Karpas-422 (cell line): Measurements from ENCODE around the gene CWC22. TPM values are rescaled to one million over a fixed set of nuclear protein-coding genes. Genes with fewer than 3 reads are reported as not detected.

Source experiments
- DNase-seq: peaks from one replicate; pipeline ENCODE4 v3.0.0-alpha.2; 2015
- H2AFZ ChIP-seq: fragments of 200-600 bp; sonication (generic); 2 replicates; pipeline ENCODE4 v1.6.1; 2014; ENCODE audit warnings: antibody characterized with exemption, low read length, mixed read lengths
- H3K27ac ChIP-seq: fragments of 200-600 bp; sonication (generic); 2 replicates; pipeline ENCODE4 v1.5.1; 2014; ENCODE audit warnings: mild to moderate bottlenecking, low read length, moderate library complexity
- H3K27me3 ChIP-seq: fragments of 200-600 bp; sonication (generic); 2 replicates; pipeline ENCODE4 v1.6.1; 2014; ENCODE audit warnings: low read length, mixed read lengths
- H3K36me3 ChIP-seq: fragments of 200-600 bp; sonication (generic); 2 replicates; pipeline ENCODE4 v1.6.1; 2014; ENCODE audit warnings: low read length, mixed read lengths; ENCODE audit not compliant: insufficient read depth
- H3K4me1 ChIP-seq: fragments of 200-600 bp; sonication (generic); 2 replicates; pipeline ENCODE4 v1.6.1; 2014; ENCODE audit warnings: mild to moderate bottlenecking, low read length, mixed read lengths
- H3K4me2 ChIP-seq: fragments of 200-600 bp; sonication (generic); 2 replicates; pipeline ENCODE4 v1.6.1; 2014; ENCODE audit warnings: low read length, low read depth, mild to moderate bottlenecking; ENCODE audit not compliant: poor library complexity, severe bottlenecking
- H3K4me3 ChIP-seq: fragments of 200-600 bp; sonication (generic); 2 replicates; pipeline ENCODE4 v1.5.1; 2014; ENCODE audit warnings: mild to moderate bottlenecking, antibody characterized with exemption, low read length, mixed read lengths
- H3K79me2 ChIP-seq: fragments of 200-600 bp; sonication (generic); 2 replicates; pipeline ENCODE4 v1.6.1; 2014; ENCODE audit warnings: mild to moderate bottlenecking, low read length, mixed read lengths
- H3K9ac ChIP-seq: fragments of 200-600 bp; sonication (generic); 2 replicates; pipeline ENCODE4 v1.6.0; 2014; ENCODE audit warnings: low read length
- H3K9me2 ChIP-seq: fragments of 200-600 bp; sonication (generic), shearing (Covaris generic); replicated peaks from 2 replicates; pipeline ENCODE4 v1.6.0; 2014; ENCODE audit warnings: mild to moderate bottlenecking, low read length, moderate library complexity; ENCODE audit not compliant: insufficient read depth
- H3K9me3 ChIP-seq: fragments of 300-700, 200-600 bp; sonication (generic); 2 replicates; pipeline ENCODE4 v1.6.1; 2014; ENCODE audit warnings: low read length, mixed read lengths
- H4K20me1 ChIP-seq: fragments of 200-600 bp; sonication (generic); 2 replicates; pipeline ENCODE4 v1.6.1; 2014; ENCODE audit warnings: mild to moderate bottlenecking, antibody characterized with exemption, low read length, low read depth; ENCODE audit not compliant: insufficient read depth
- total RNA-seq: library from RNA; depleted of rRNA; stranded (reverse); fragments of >200 nt; shearing (Covaris generic); gene quantifications from 2 replicates; pipeline ENCODE4 v1.2.3, GENCODE V29; 2014; ENCODE audit warnings: low replicate concordance

Gene CWC22
- total RNA-seq, 1 experiment from 2014 or later: 23.7 TPM

DNA sequence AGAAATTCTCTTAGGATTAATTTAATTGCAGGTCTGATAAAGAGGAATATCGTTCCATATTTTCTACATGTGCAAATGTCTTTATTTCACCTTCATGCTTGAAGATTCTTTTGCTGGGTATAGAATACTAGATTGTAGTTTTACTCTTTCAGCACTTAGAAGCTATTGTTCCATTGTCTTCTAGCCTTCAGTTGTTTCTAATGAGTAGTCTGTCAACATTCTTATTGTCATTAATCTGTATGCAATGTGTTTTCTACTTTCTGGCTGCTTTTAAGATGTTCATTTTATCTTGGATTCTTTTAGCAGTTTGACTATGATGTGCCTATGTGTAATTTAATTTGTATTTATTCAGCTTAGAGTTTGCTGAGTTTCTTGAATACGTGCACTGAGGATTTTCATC lies 81.4 kb downstream of the CWC22 start:
- Histone ChIP-seq H3K36me3 (0 out of 2 replicates have a peak, but pooled peaks cover 7% of the 10 kb centered on the region), H2AFZ (no peak overlapping the region), H3K4me3 (no peak overlapping the region), H3K79me2 (no peaks in the 10 kb centered on the region), H3K9me2 (no peaks in the 10 kb centered on the region), H4K20me1 (no peaks in the 10 kb centered on the region), H3K27ac (no peak overlapping the region), H3K27me3 (no peaks in the 10 kb centered on the region), H3K9me3 (peaks cover 4% of the 10 kb centered on the region; the same call in 1 of the 2 replicates), H3K9ac (no peak overlapping the region), H3K4me2 (no peak overlapping the region), H3K4me1 (no peaks in the 10 kb centered on the region)
- DNase-seq: no peak

DNA sequence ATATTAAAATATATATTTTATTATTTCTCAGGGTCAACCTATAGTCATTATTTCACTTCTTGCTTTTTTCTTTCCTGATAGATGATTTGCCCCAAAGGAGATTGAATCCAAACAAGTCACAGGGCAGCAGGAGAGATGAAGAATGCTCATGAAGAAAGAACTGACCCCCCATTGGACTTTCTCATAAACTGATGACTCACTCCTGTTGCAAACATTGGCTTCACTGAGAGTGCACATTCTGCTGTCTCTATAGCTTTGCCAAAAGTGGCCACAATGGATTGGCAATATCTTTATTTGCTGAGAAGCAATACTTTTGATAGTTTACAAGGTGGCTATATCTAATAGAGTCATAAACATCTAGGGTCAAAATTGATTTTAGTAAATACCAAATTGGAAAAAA lies 89.8 kb downstream of the CWC22 start:
- no peak overlapping the region for H2AFZ ChIP-seq
- H3K9me3 ChIP-seq: no peaks in the 10 kb centered on the region
- no peak overlapping the region for H3K4me2 ChIP-seq

DNA sequence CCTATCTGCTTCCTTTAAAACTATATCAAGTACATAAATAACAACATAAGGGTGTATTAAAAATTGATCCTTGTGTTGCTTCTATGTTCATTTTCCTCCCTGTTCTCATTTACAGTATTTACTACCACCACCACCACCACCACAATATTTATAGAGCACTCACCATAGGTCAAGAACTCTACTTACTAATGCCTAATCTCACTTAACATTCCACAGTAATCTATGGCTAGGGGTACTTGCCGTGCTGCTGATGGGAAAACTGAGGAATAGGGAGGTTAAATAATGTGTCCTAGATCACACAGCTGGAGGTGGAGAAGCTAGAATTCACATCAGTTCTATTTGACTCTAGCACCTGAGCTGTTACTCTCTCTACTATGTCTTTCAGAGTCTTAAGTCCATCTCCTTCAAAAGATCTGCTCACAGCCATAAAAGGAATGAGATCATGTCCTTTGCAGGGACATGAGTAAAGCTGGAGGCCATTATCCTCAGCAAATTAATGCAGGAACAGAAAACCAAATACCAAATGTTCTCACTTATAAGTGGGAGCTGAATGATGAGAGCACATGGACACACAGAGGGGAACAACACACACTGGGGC lies 91.6 kb downstream of the CWC22 start:
- H3K9ac ChIP-seq: no peak overlapping the region
- H3K4me3 ChIP-seq: no peak overlapping the region
- no peaks in the 10 kb centered on the region for H3K36me3 ChIP-seq
- no peak overlapping the region for H3K27ac ChIP-seq
- H3K27me3 ChIP-seq: no peaks in the 10 kb centered on the region
- H4K20me1 ChIP-seq: 0 out of 2 replicates have a peak, but pooled peaks cover 2% of the 10 kb centered on the region
- no peaks in the 10 kb centered on the region for H3K9me2 ChIP-seq
- no peak overlapping the region for H2AFZ ChIP-seq
- H3K4me2 ChIP-seq: no peak overlapping the region
- no peaks in the 10 kb centered on the region for H3K4me1 ChIP-seq
- no peak for DNase-seq
- no peaks in the 10 kb centered on the region for H3K79me2 ChIP-seq
- no peaks in the 10 kb centered on the region for H3K9me3 ChIP-seq

More for the DNA sequence above, 89.8 kb downstream of the CWC22 start:
- H3K27me3 ChIP-seq: no peaks in the 10 kb centered on the region
- no peaks in the 10 kb centered on the region for H3K9me2 ChIP-seq
- DNase-seq: no peak
- no peak overlapping the region for H3K4me3 ChIP-seq
- no peaks in the 10 kb centered on the region for H3K79me2 ChIP-seq
- no peaks in the 10 kb centered on the region for H3K4me1 ChIP-seq
- no peak overlapping the region for H3K27ac ChIP-seq
- H4K20me1 ChIP-seq: 0 out of 2 replicates have a peak, but pooled peaks cover 2% of the 10 kb centered on the region
- H3K36me3 ChIP-seq: no peaks in the 10 kb centered on the region
- H3K9ac ChIP-seq: no peak overlapping the region

DNA sequence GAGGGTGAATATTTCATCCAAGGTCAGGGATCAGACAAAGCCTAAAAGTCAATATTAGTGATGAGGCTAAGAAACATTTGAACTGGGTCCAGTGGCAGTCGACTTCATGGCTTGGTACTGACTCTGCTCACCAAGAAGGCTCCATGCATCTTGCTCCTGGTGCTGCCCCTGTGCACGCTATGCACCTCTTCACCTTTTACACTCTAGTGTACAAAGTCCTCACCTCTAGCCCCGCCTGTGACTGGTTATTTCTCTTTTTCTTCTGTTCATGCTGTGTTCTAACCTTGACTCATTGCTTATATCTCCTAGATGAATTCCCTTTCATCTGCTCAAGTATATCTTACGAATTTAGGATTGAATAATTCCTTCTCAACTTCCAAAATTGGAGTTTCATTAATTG lies 93.3 kb downstream of the CWC22 start:
- Histone ChIP-seq H3K4me1 (no peaks in the 10 kb centered on the region), H3K4me2 (no peak overlapping the region), H3K4me3 (no peak overlapping the region), H3K36me3 (no peaks in the 10 kb centered on the region), H3K79me2 (no peaks in the 10 kb centered on the region), H2AFZ (no peak overlapping the region), H4K20me1 (0 out of 2 replicates have a peak, but pooled peaks cover 2% of the 10 kb centered on the region), H3K27me3 (no peaks in the 10 kb centered on the region), H3K27ac (no peak overlapping the region), H3K9me3 (no peaks in the 10 kb centered on the region), H3K9ac (no peak overlapping the region), H3K9me2 (no peaks in the 10 kb centered on the region)
- no peak for DNase-seq

GRCh38 chr2:179911569-179911968 lies 95.5 kb downstream of the CWC22 start:
- no peak overlapping the region for H3K4me2 ChIP-seq
- H3K9ac ChIP-seq: no peak overlapping the region
- no peak overlapping the region for H3K27ac ChIP-seq
- H3K4me3 ChIP-seq: no peak overlapping the region
- H2AFZ ChIP-seq: no peak overlapping the region
- 0 out of 2 replicates have a peak, but pooled peaks cover 2% of the 10 kb centered on the region for H4K20me1 ChIP-seq
- DNase-seq: no peak
- no peaks in the 10 kb centered on the region for H3K9me3 ChIP-seq
- no peaks in the 10 kb centered on the region for H3K79me2 ChIP-seq
- no peaks in the 10 kb centered on the region for H3K9me2 ChIP-seq
- H3K4me1 ChIP-seq: no peaks in the 10 kb centered on the region
- no peaks in the 10 kb centered on the region for H3K36me3 ChIP-seq
- no peaks in the 10 kb centered on the region for H3K27me3 ChIP-seq

DNA sequence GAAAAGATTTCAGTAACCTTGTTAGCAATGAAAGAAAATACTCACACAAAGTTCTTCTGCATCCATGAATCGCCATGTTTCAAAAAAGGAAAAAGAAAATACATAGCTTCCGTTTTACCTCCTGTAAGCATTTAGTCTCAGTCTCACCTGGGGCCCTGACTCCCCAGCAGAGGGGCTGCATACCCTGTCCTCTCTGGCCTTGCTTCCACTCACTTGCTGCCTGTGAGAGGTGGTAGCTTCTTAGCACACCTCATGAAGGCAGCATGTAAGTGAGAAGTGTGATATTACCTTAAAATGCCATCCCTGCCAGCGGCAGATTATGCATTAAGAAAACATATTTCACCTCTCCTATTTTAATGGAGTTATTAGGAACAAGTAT lies 96.4 kb downstream of the CWC22 start:
- no peak overlapping the region for H2AFZ ChIP-seq
- H3K27ac ChIP-seq: no peak overlapping the region
- H3K79me2 ChIP-seq: no peaks in the 10 kb centered on the region
- no peak overlapping the region for H3K4me3 ChIP-seq
- no peak overlapping the region for H3K9ac ChIP-seq
- DNase-seq: no peak
- 0 out of 2 replicates have a peak, but pooled peaks cover 2% of the 10 kb centered on the region for H4K20me1 ChIP-seq
- H3K9me3 ChIP-seq: no peaks in the 10 kb centered on the region
- H3K4me2 ChIP-seq: no peak overlapping the region
- no peaks in the 10 kb centered on the region for H3K4me1 ChIP-seq
- no peaks in the 10 kb centered on the region for H3K27me3 ChIP-seq
- H3K9me2 ChIP-seq: no peaks in the 10 kb centered on the region
- no peaks in the 10 kb centered on the region for H3K36me3 ChIP-seq

GRCh38 chr2:179909845-179910734 lies 97.0 kb downstream of the CWC22 start:
- Histone ChIP-seq H3K36me3 (no peaks in the 10 kb centered on the region), H3K9me2 (no peaks in the 10 kb centered on the region), H3K79me2 (no peaks in the 10 kb centered on the region), H3K27ac (no peak overlapping the region), H3K4me3 (no peak overlapping the region), H3K4me2 (no peak overlapping the region), H2AFZ (no peak overlapping the region), H4K20me1 (0 out of 2 replicates have a peak, but pooled peaks cover 2% of the 10 kb centered on the region), H3K9ac (no peak overlapping the region), H3K4me1 (no peaks in the 10 kb centered on the region), H3K27me3 (no peaks in the 10 kb centered on the region), H3K9me3 (no peaks in the 10 kb centered on the region)
- DNase-seq: no peak

DNA sequence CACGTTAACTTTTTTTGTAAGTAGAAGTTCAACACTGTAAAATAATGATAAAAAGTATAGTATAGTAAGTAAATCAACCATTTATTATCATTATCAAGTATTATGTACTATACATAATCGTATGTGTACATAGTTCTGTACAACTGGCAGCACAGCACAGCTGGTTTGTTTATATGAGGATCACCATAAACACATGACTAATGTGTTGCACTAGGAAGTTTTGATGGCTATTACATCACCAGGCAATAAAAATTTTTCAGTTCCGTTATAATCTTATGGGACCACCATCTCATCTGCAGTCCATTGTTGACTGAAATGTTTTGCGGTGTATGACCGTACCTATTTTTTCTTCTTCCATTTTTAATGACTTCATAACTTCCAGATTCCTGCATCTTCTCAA lies 106.4 kb downstream of the CWC22 start:
- Histone ChIP-seq H3K9me3 (no peaks in the 10 kb centered on the region), H3K27me3 (no peaks in the 10 kb centered on the region), H3K9me2 (no peaks in the 10 kb centered on the region), H3K4me3 (no peak overlapping the region), H3K36me3 (no peaks in the 10 kb centered on the region), H2AFZ (no peak overlapping the region), H3K79me2 (no peaks in the 10 kb centered on the region), H3K4me1 (no peaks in the 10 kb centered on the region), H3K9ac (no peak overlapping the region), H4K20me1 (no peaks in the 10 kb centered on the region), H3K4me2 (no peak overlapping the region), H3K27ac (no peak overlapping the region)
- no peak for DNase-seq
